ENCODE measurements around the gene NDUFA8.

GRCh38 chr9:122192914-122193525 lies 33.4 kb upstream of the NDUFA8 start:
- TF ChIP-seq CTCF (conservative IDR thresholded peaks at IDR 0.05; ENCODE audit: low read depth, low read length): no peak
- no peak for TF ChIP-seq RAD21 (IDR thresholded peaks at IDR 0.05; ENCODE audit: low read length)
- no peak for TF ChIP-seq BHLHE40 (IDR thresholded peaks at IDR 0.05; ENCODE audit: low read depth, low read length)
- TF ChIP-seq SMC3 (IDR thresholded peaks at IDR 0.05; ENCODE audit: low read depth, low read length): no peak

Measured in IMR-90 (cell line).